Fibroblast of lung (primary cell): Measurements from ENCODE around the gene SLC38A10. TPM values are rescaled to one million over a fixed set of nuclear protein-coding genes. Genes with fewer than 3 reads are reported as not detected.

ENCODE experiments used
- DNase-seq, 2 donors: peaks; one replicate each; pipeline versions ENCODE4 v3.0.0 to v3.0.0-alpha.2; 2010; ENCODE audit warnings: low read depth in 2 of 2
- H2AFZ ChIP-seq: 2 replicates; pipeline ENCODE4 v1.5.1; 2012; ENCODE audit warnings: low read length, control low read depth, inconsistent platforms
- H3K27ac ChIP-seq: 2 replicates; pipeline ENCODE4 v1.5.1; 2011; ENCODE audit warnings: low read length, control low read depth; ENCODE audit not compliant: insufficient read depth
- H3K27me3 ChIP-seq: 2 replicates; pipeline ENCODE4 v1.5.1; 2011; ENCODE audit warnings: mild to moderate bottlenecking, low read length; ENCODE audit not compliant: control insufficient read depth, insufficient read depth
- H3K36me3 ChIP-seq: 2 replicates; pipeline ENCODE4 v1.5.1; 2011; ENCODE audit warnings: low read length; ENCODE audit not compliant: control insufficient read depth, insufficient read depth
- H3K4me1 ChIP-seq: 2 replicates; pipeline ENCODE4 v1.5.1; 2011; ENCODE audit warnings: low read length; ENCODE audit not compliant: control insufficient read depth, insufficient read depth; ENCODE audit errors: extremely low read depth
- H3K4me2 ChIP-seq: 2 replicates; pipeline ENCODE4 v1.5.1; 2011; ENCODE audit warnings: low read length, control low read depth; ENCODE audit not compliant: insufficient read depth; ENCODE audit errors: extremely low read depth
- H3K4me3 ChIP-seq, 4 experiments: fragments of 200-600 bp in 1 of 4; sonication (generic) in 1 of 4; replicated peaks in 1 of 4; 2 replicates each; pipeline ENCODE4 v1.5.1; 2011 to 2016; ENCODE audit warnings: low read length in 4 of 4, low read depth in 3 of 4, mild to moderate bottlenecking in 3 of 4, control low read depth in 2 of 4, inconsistent platforms in 1 of 4, mixed read lengths in 1 of 4; ENCODE audit not compliant: insufficient read depth in 1 of 4; ENCODE audit errors: control extremely low read depth in 1 of 4
- H3K79me2 ChIP-seq: 2 replicates; pipeline ENCODE4 v1.5.1; 2012; ENCODE audit warnings: mild to moderate bottlenecking, low read length, inconsistent platforms; ENCODE audit not compliant: control insufficient read depth, insufficient read depth
- H3K9ac ChIP-seq: 2 replicates; pipeline ENCODE4 v1.5.1; 2011; ENCODE audit warnings: mild to moderate bottlenecking, low read length, control low read depth; ENCODE audit not compliant: insufficient read depth
- H3K9me3 ChIP-seq: 2 replicates; pipeline ENCODE4 v1.5.1; 2012; ENCODE audit warnings: low read depth, low read length; ENCODE audit not compliant: control insufficient read depth, insufficient read depth
- H4K20me1 ChIP-seq: 2 replicates; pipeline ENCODE4 v1.5.1; 2011; ENCODE audit warnings: low read length; ENCODE audit not compliant: control insufficient read depth, insufficient read depth; ENCODE audit errors: extremely low read depth
- CTCF ChIP-seq, 2 donors: IDR thresholded peaks in 1 of 2; conservative IDR thresholded peaks in 1 of 2; 1 replicate in 1 of 2; 2 replicates in 1 of 2; pipeline ENCODE4 v1.5.1; 2011 to 2012; ENCODE audit warnings: low read length in 2 of 2, control low read depth in 1 of 2, inconsistent platforms in 1 of 2, low read depth in 1 of 2, mild to moderate bottlenecking in 1 of 2
- EZH2 ChIP-seq: IDR thresholded peaks from 2 replicates; pipeline ENCODE4 v1.5.1; 2012; ENCODE audit warnings: low read length, control low read depth, mild to moderate bottlenecking; ENCODE audit errors: missing control alignments
- polyA plus RNA-seq, 2 donors: library from polyadenylated mRNA; depleted of rRNA in 1 of 2; stranded (reverse) in 1 of 2; unstranded in 1 of 2; fragments of >200 nt; gene quantifications; 2 replicates each; pipeline ENCODE4 v1.2.1, GENCODE V29; 2011 to 2012; ENCODE audit warnings: missing spikeins in 1 of 2
- total RNA-seq: library from RNA; depleted of rRNA; stranded (reverse); fragments of >200 nt; gene quantifications from 2 replicates; pipeline ENCODE4 v1.2.1, GENCODE V29; 2014

SLC38A10 gene
- total and polyA plus RNA-seq, 2 donors (not counting 1 experiment from before 2014, with no cell fraction given): 23.6 to 53.2 TPM

- no peak overlapping the region for H3K4me3 ChIP-seq
- peaks cover 2% of the 10 kb centered on the region for H3K4me1 ChIP-seq
- H3K4me2 ChIP-seq: no peak overlapping the region
- no peaks in the 10 kb centered on the region for H3K9me3 ChIP-seq
- H3K27ac ChIP-seq: no peak overlapping the region
- H3K27me3 ChIP-seq: no peaks in the 10 kb centered on the region
- H3K79me2 ChIP-seq: no peaks in the 10 kb centered on the region
- H4K20me1 ChIP-seq: no peaks in the 10 kb centered on the region
- H3K9ac ChIP-seq: no peak overlapping the region
- H3K36me3 ChIP-seq: no peaks in the 10 kb centered on the region
- no peak for TF ChIP-seq CTCF (conservative IDR thresholded peaks at IDR 0.05 in 1 of 2, IDR thresholded peaks at IDR 0.05 in 1 of 2; ENCODE audit: low read depth in 1 of 2, low read length in 2 of 2)
- TF ChIP-seq EZH2: no peak
- H2AFZ ChIP-seq: no peak overlapping the region
- no peak for DNase-seq
Measured at GRCh38 chr17:81299846-81300585, 4.9 kb upstream of the SLC38A10 start.

GRCh38 chr17:81298991-81299738, 4.1 kb upstream of the SLC38A10 start:
- Histone ChIP-seq H3K9me3 (no peaks in the 10 kb centered on the region), H4K20me1 (no peaks in the 10 kb centered on the region), H3K4me1 (peaks cover 3% of the 10 kb centered on the region), H3K9ac (no peak overlapping the region), H3K27ac (no peak overlapping the region), H2AFZ (no peak overlapping the region), H3K79me2 (peaks cover 6% of the 10 kb centered on the region), H3K27me3 (no peaks in the 10 kb centered on the region), H3K36me3 (no peaks in the 10 kb centered on the region), H3K4me2 (no peak overlapping the region), H3K4me3 (no peak overlapping the region)
- peak in 1 of 2 donors; percentile 17 for DNase-seq
- TF ChIP-seq CTCF (conservative IDR thresholded peaks at IDR 0.05 in 1 of 2, IDR thresholded peaks at IDR 0.05 in 1 of 2; ENCODE audit: low read depth in 1 of 2, low read length in 2 of 2) (no peak), EZH2 (no peak)

GRCh38 chr17:81298325-81298990, 3.4 kb upstream of the SLC38A10 start:
- H3K27me3 ChIP-seq: no peaks in the 10 kb centered on the region
- H3K9ac ChIP-seq: no peak overlapping the region
- no peak for DNase-seq
- TF ChIP-seq EZH2 (no peak), CTCF (conservative IDR thresholded peaks at IDR 0.05 in 1 of 2, IDR thresholded peaks at IDR 0.05 in 1 of 2; ENCODE audit: low read depth in 1 of 2, low read length in 2 of 2) (no peak)
- H3K9me3 ChIP-seq: no peaks in the 10 kb centered on the region
- H3K79me2 ChIP-seq: peaks cover 8% of the 10 kb centered on the region
- H3K4me3 ChIP-seq: no peak overlapping the region
- H3K36me3 ChIP-seq: no peaks in the 10 kb centered on the region
- no peak overlapping the region for H3K4me2 ChIP-seq
- H3K4me1 ChIP-seq: peaks cover 4% of the 10 kb centered on the region
- H4K20me1 ChIP-seq: no peaks in the 10 kb centered on the region
- no peak overlapping the region for H3K27ac ChIP-seq
- H2AFZ ChIP-seq: no peak overlapping the region
